HG03442 (cell line): ENCODE measurements around the gene TSHZ3.

ENCODE experiments used
- ATAC-seq: cut with Tn5 transposase; IDR thresholded peaks from one replicate; pipeline ENCODE4 v1.9.1; 2021; ENCODE audit warnings: mild to moderate bottlenecking, moderate library complexity; ENCODE audit not compliant: unreplicated experiment

Gene TSHZ3

GRCh38 chr19:31338069-31338776 is 11.0 kb downstream of the TSHZ3 start:
- ATAC-seq = no peak

DNA sequence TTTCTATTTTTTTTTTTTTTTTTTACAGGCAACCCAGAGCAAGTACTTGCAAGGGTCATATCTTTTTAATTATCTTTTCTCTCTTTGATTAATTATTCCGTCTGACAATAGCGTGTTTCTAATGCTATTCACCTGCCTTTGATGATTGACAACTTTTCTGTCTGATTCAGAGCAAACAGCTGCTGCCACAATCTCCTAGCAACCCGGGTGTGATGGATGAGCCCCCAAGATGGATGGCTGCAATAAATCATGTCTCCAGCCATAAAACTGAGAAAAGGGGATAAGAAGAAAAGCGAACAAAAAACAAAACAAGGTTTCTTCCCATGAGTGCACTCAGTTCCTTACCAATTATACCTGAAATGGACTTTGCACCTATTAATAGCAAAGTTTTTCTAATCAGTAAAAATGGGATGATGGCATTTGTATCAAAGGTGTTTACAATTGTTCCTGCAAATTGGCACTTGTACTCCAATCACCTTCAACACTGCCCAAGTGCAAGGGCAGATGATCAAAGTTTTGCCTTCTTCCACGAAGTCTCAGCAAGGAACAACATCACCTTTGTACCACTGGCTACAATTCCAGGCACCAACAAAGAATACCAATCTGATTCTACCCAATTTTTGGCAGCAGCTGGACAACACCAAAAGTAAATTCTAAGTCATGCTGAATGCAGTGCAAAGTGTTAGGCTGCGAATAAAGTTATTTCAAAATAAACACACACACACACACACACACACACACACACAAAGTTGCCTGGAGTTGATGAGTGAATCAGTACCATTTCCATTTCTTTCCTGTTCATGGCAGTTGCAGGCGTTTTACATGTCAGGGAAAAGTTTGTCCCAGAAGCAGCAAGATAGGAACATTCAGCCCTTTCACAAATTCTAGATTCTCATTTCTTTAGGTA is 12.0 kb downstream of the TSHZ3 start:
- no peak for ATAC-seq

GRCh38 chr19:31335716-31336115 is 13.5 kb downstream of the TSHZ3 start:
- no peak for ATAC-seq

- ATAC-seq = no peak
Measured at GRCh38 chr19:31334849-31335624, 14.2 kb downstream of the TSHZ3 start.

GRCh38 chr19:31334101-31334848 is 15.0 kb downstream of the TSHZ3 start:
- no peak for ATAC-seq

DNA sequence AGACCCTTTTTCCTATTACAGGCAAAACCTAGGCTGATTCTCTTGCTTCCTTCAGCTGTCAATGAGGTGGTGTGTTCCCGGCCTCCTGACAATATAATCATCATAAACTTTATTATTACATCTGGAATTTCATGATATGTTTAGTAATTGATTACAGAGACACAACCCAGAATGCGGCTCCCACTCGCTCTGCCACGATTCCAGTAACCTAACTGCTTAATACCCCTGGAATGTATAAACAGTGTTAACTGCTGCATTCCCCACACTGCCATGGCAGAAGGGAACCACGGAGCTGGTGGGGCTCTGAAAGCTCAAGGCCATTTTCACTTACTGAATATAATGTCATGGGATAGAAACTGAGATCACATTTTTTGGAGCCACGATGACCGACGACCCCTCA is 17.1 kb downstream of the TSHZ3 start:
- no peak for ATAC-seq

DNA sequence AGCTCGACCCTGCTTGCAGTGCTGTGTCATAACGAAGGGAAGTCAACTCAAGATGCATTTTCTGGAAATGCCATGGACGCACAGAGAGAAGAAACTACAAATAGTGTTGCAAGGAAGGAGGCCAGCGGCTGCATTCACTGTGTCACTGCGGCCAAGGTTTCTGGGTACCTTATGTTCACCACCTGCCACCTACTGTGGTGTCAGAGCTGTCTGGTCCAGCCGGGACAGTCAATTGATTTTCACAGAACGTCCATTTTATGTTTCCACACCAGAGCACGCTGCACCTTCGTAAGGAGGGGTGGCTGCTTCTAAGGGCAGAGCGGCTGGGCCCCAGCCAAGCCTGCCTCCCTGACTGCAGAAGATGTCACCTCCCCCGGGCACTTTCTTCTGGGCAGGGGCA is 17.7 kb downstream of the TSHZ3 start:
- no peak for ATAC-seq

DNA sequence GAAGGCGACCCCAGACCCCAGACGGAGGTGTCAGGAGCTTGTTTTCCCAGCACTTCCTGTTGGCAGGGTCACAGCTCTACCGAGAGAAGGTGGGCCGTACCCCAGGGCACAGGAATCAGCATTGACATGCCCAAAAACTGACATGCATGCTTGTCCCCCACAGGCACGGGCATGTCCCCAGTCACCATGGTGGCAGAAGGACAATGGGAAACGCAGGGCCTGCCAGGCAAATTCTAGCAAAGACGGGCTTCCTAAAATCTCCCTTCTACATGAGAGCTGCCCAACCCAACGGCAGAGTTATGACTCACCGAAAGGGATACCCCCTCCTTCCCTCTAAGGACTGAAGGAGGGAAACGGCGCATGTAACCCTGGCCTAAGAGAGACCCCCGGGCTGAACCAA is 18.5 kb downstream of the TSHZ3 start:
- no peak for ATAC-seq

DNA sequence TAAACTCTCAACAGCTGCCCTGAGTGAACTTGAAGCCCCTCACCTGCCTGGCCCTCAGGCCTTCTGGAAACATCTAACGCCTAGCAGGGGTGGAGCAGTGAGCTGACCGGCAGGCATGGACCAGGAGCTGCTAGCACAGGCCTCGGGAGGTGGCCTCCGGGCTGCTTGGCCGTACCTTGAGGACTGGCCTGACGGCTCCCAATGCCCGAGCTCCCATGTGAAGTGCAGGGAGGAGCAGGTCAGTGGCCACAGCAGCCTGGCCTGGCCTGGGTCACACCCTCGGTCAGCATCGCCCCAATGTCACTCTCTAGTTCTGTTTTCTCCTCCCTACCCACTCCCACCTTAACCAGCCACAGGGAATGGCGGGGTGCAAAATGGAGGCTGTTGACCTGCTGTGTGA is 19.0 kb downstream of the TSHZ3 start:
- ATAC-seq = no peak

- ATAC-seq = no peak
Measured at GRCh38 chr19:31329819-31330218, 19.4 kb downstream of the TSHZ3 start.

- ATAC-seq = no peak
Measured at GRCh38 chr19:31328238-31328637, 21.0 kb downstream of the TSHZ3 start.

GRCh38 chr19:31326329-31327028 is 22.8 kb downstream of the TSHZ3 start:
- ATAC-seq = no peak

DNA sequence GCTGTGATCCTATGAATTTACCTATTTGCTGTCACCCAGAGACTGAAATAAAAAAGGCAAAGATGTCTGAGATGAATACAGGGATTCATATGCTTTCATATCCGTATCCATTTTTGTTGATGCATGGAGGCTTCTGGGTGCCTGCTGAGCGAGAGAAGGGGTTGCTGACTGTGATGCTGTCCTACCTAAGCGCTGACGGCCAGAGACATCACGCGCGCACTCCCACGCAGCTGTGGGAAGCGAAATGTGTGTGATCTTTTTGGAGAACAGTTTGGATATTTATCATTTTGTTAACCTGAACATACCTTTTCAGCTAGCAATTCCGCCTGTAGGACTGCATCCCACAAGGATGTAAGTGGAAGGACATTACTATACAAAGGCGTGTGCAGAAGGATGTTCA is 23.9 kb downstream of the TSHZ3 start:
- ATAC-seq = no peak

GRCh38 chr19:31319465-31319864 is 29.8 kb downstream of the TSHZ3 start:
- ATAC-seq = no peak

- no peak for ATAC-seq
Measured at GRCh38 chr19:31318790-31319425, 30.3 kb downstream of the TSHZ3 start.

DNA sequence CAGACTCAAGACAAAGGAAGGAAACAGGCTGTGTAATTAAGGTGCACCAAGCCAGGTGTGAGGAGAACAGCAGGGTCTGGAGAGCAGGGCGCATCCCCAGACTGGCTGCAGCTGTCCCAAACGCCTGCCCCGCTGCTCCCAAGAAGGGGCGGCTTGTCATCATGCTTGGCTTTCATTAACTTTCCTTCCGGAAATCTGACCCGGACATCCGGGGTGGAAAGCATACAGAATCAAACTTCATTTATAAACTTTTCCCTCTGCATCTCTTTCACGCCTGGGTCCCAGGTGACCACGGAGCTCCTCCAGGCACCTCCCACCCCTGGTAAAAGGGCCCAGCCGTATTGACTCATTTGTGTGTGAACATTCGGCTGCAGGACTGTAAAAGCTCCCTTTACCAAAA is 31.7 kb downstream of the TSHZ3 start:
- no peak for ATAC-seq

DNA sequence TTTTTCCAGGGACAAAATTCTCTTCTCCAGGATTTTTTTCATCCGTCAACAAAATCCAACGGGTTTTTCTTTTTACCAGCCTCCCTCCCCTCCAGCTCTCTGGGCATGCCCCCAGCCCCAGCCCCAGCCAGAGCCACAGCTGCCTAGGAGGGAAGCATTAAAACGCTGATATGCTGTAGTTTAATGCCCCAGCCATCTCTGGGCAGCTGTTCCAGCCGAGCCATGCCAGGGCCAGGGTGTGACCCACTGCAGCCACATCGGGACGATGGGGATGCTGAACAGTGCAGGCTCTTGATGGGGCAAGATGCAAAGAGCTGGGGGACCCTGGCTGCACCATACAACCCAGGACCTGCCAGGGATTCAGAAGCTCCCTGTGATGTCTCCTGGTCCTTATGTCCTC is 32.1 kb downstream of the TSHZ3 start:
- ATAC-seq = no peak

- ATAC-seq = no peak
Measured at GRCh38 chr19:31316201-31316951, 32.9 kb downstream of the TSHZ3 start.

- ATAC-seq = no peak
Measured at GRCh38 chr19:31315652-31316051, 33.6 kb downstream of the TSHZ3 start.
